Vagina (tissue), 2 donors: ENCODE results near the gene PANK3. TPM values are rescaled to one million over a fixed set of nuclear protein-coding genes. Genes with fewer than 3 reads are reported as not detected.
"Not testable (repeated sequence)": the region's sequence is repeated elsewhere in the genome, so short reads cannot be mapped to it uniquely, and the experiment has no call there.

Experiments used
- DNase-seq, 2 donors: peaks; one replicate each; pipeline ENCODE4 v3.0.0-alpha.2; 2017; ENCODE audit errors: extremely low spot score in 2 of 2
- H3K27ac ChIP-seq: fragments of 200-600 bp; sonication (generic); one replicate; pipeline ENCODE4 v1.5.1; 2019
- H3K27me3 ChIP-seq: fragments of 200-600 bp; sonication (generic); one replicate; pipeline ENCODE4 v1.5.1; 2019
- H3K36me3 ChIP-seq, 2 donors: fragments of 200-600 bp; sonication (generic); one replicate each; pipeline ENCODE4 v1.5.1; 2017 to 2019
- H3K4me1 ChIP-seq: fragments of 200-600 bp; sonication (generic); one replicate; pipeline ENCODE4 v1.5.1; 2019
- H3K4me3 ChIP-seq, 2 donors: fragments of 200-600 bp; sonication (generic); 1 replicate in 1 of 2; 2 replicates in 1 of 2; pipeline ENCODE4 v1.5.1; 2016 to 2019
- H3K9me3 ChIP-seq: fragments of 200-600 bp; sonication (generic); one replicate; pipeline ENCODE4 v1.5.1; 2019
- CTCF ChIP-seq, 3 experiments: fragments of 450-650 bp in 2 of 3; fragments of 200-600 bp in 1 of 3; sonication (generic) in 1 of 3; IDR thresholded peaks; one replicate each; pipeline ENCODE4 v1.5.1; 2017 to 2019; ENCODE audit warnings: antibody characterized with exemption in 3 of 3, mild to moderate bottlenecking in 2 of 3, moderate library complexity in 2 of 3
- POLR2A ChIP-seq, 2 donors: fragments of 450-650 bp; IDR thresholded peaks; one replicate each; pipeline ENCODE4 v1.6.1; 2017; ENCODE audit warnings: antibody characterized with exemption in 2 of 2, mild to moderate bottlenecking in 2 of 2, moderate library complexity in 2 of 2
- POLR2AphosphoS5 ChIP-seq, 2 donors: sonication (generic); formaldehyde crosslinking; IDR thresholded peaks; one replicate each; pipeline ENCODE4 v1.9.0; 2017; ENCODE audit warnings: antibody characterized with exemption in 2 of 2, mild to moderate bottlenecking in 2 of 2, low read depth in 1 of 2; ENCODE audit not compliant: insufficient read depth in 1 of 2
- intact Hi-C: fragments of 100-400 bp; cut with DNase I; formaldehyde crosslinking; loops from one replicate; pipeline ENCODE4 v1.15.1; 2023
- total RNA-seq: library from RNA; depleted of rRNA; stranded (reverse); fragments of >200 nt; gene quantifications from one replicate; pipeline ENCODE4 v1.2.3, GENCODE V29; 2016

PANK3 gene
- total RNA-seq, 1 donor from 2014 or later = 29.5 TPM

- TF ChIP-seq POLR2AphosphoS5 (IDR thresholded peaks at IDR 0.05; ENCODE audit: insufficient read depth in 1 of 2, low read depth in 1 of 2) = no peak
- no peak for TF ChIP-seq CTCF (IDR thresholded peaks at IDR 0.05)
- TF ChIP-seq POLR2A (IDR thresholded peaks at IDR 0.05) = no peak
- Histone ChIP-seq H3K27ac (no peak overlapping the region), H3K4me3 (no peak overlapping the region), H3K27me3 (no peaks in the 10 kb centered on the region), H3K4me1 (no peaks in the 10 kb centered on the region), H3K36me3 (peaks cover 0 to 13% of the 10 kb centered on the region in 2 donors), H3K9me3 (no peaks in the 10 kb centered on the region)
- no peak for DNase-seq
- intact Hi-C loops = no loop called here
Measured at GRCh38 chr5:168552146-168552545, 27.0 kb downstream of the PANK3 start.

- no peak for TF ChIP-seq POLR2A (IDR thresholded peaks at IDR 0.05)
- no peak for TF ChIP-seq CTCF (IDR thresholded peaks at IDR 0.05)
- TF ChIP-seq POLR2AphosphoS5 (IDR thresholded peaks at IDR 0.05; ENCODE audit: insufficient read depth in 1 of 2, low read depth in 1 of 2) = no peak
- no peak for DNase-seq
- intact Hi-C loops = no loop called here
- H3K4me1 ChIP-seq = no peaks in the 10 kb centered on the region
- no peaks in the 10 kb centered on the region for H3K27me3 ChIP-seq
- H3K4me3 ChIP-seq = no peak overlapping the region
- H3K9me3 ChIP-seq = no peaks in the 10 kb centered on the region
- H3K27ac ChIP-seq = no peak overlapping the region
- H3K36me3 ChIP-seq = peaks cover 0 to 8% of the 10 kb centered on the region in 2 donors
Measured at GRCh38 chr5:168550656-168551055, 28.5 kb downstream of the PANK3 start.

- TF ChIP-seq POLR2A (IDR thresholded peaks at IDR 0.05) = no peak
- no peak for TF ChIP-seq POLR2AphosphoS5 (IDR thresholded peaks at IDR 0.05; ENCODE audit: insufficient read depth in 1 of 2, low read depth in 1 of 2)
- TF ChIP-seq CTCF (IDR thresholded peaks at IDR 0.05) = no peak
- H3K9me3 ChIP-seq = no peaks in the 10 kb centered on the region
- intact Hi-C loops = no loop called here
- no peaks in the 10 kb centered on the region for H3K4me1 ChIP-seq
- H3K27ac ChIP-seq = no peak overlapping the region
- H3K27me3 ChIP-seq = no peaks in the 10 kb centered on the region
- H3K4me3 ChIP-seq = no peak overlapping the region
- no peak for DNase-seq
- peaks cover 0 to 8% of the 10 kb centered on the region in 2 donors for H3K36me3 ChIP-seq
Measured at GRCh38 chr5:168549554-168549953, 29.6 kb downstream of the PANK3 start.

- Histone ChIP-seq H3K27ac (no peak overlapping the region), H3K36me3 (no peaks in the 10 kb centered on the region), H3K4me1 (no peaks in the 10 kb centered on the region), H3K27me3 (no peaks in the 10 kb centered on the region), H3K4me3 (no peak overlapping the region), H3K9me3 (no peaks in the 10 kb centered on the region)
- no peak for TF ChIP-seq POLR2AphosphoS5 (IDR thresholded peaks at IDR 0.05; ENCODE audit: insufficient read depth in 1 of 2, low read depth in 1 of 2)
- no peak for TF ChIP-seq CTCF (IDR thresholded peaks at IDR 0.05)
- TF ChIP-seq POLR2A (IDR thresholded peaks at IDR 0.05) = no peak
- intact Hi-C loops = no loop called here
- no peak for DNase-seq
Measured at GRCh38 chr5:168537176-168537575, 42.0 kb downstream of the PANK3 start.

GRCh38 chr5:168534351-168534750, 44.8 kb downstream of the PANK3 start:
- H3K4me1 ChIP-seq, H3K4me3 ChIP-seq, H3K27me3 ChIP-seq, DNase-seq, intact Hi-C loops, H3K36me3 ChIP-seq, H3K27ac ChIP-seq, H3K9me3 ChIP-seq: not testable (repeated sequence)
